CD14-positive monocyte (primary cell): ENCODE results near the gene FGF7. TPM values are rescaled to one million over a fixed set of nuclear protein-coding genes. Genes with fewer than 3 reads are reported as not detected.
A peak's percentile ranks its signal among the peaks of the same experiment; 100 is the strongest.

Experiments
- DNase-seq, 3 donors: peaks; one replicate each; pipeline ENCODE4 v3.0.0-alpha.2; 2011 to 2022
- H2AFZ ChIP-seq: 2 replicates; pipeline ENCODE4 v1.6.0; 2012; ENCODE audit warnings: mild to moderate bottlenecking, low read depth, low read length, inconsistent platforms; ENCODE audit not compliant: insufficient read depth, poor library complexity, severe bottlenecking
- H3K27ac ChIP-seq, 2 donors: 1 replicate in 1 of 2; 2 replicates in 1 of 2; pipeline ENCODE4 v1.5.1; 2012 to 2013; ENCODE audit warnings: low read length in 2 of 2, control low read depth in 1 of 2, inconsistent platforms in 1 of 2, low read depth in 1 of 2, mild to moderate bottlenecking in 1 of 2
- H3K27me3 ChIP-seq, 2 donors: one replicate each; pipeline versions ENCODE4 v1.6.0 to v1.6.1; 2011 to 2013; ENCODE audit warnings: low read length in 2 of 2; ENCODE audit not compliant: control insufficient read depth in 2 of 2, insufficient read depth in 2 of 2
- H3K36me3 ChIP-seq, 2 donors: replicated peaks in 1 of 2; 1 replicate in 1 of 2; 2 replicates in 1 of 2; pipeline versions ENCODE4 v1.5.1 to v1.6.1; 2012 to 2013; ENCODE audit warnings: low read length in 2 of 2, control low read depth in 1 of 2, inconsistent platforms in 1 of 2, mild to moderate bottlenecking in 1 of 2; ENCODE audit not compliant: insufficient read depth in 2 of 2, control insufficient read depth in 1 of 2
- H3K4me1 ChIP-seq, 2 donors: 1 replicate in 1 of 2; 2 replicates in 1 of 2; pipeline versions ENCODE4 v1.5.1 to v1.6.1; 2012 to 2013; ENCODE audit warnings: low read length in 2 of 2, control low read depth in 1 of 2, inconsistent platforms in 1 of 2, mild to moderate bottlenecking in 1 of 2, moderate library complexity in 1 of 2; ENCODE audit not compliant: insufficient read depth in 2 of 2, control insufficient read depth in 1 of 2
- H3K4me2 ChIP-seq: replicated peaks from 2 replicates; pipeline ENCODE3; 2012; ENCODE audit warnings: low read length, moderate library complexity, mild to moderate bottlenecking; ENCODE audit not compliant: poor library complexity, severe bottlenecking; ENCODE audit errors: extremely low read depth
- H3K4me3 ChIP-seq, 3 experiments: fragments of 200-600 bp in 1 of 3; sonication (generic) in 1 of 3; replicated peaks in 1 of 3; 1 replicate in 2 of 3; 2 replicates in 1 of 3; pipeline ENCODE4 v1.5.1; 2011 to 2013; ENCODE audit warnings: low read length in 3 of 3, mild to moderate bottlenecking in 3 of 3, control low read depth in 2 of 3, low read depth in 2 of 3, inconsistent platforms in 1 of 3, moderate library complexity in 1 of 3
- H3K79me2 ChIP-seq: 2 replicates; pipeline ENCODE4 v1.6.0; 2012; ENCODE audit warnings: mild to moderate bottlenecking, control low read depth, inconsistent platforms, low read length, moderate library complexity; ENCODE audit not compliant: insufficient read depth
- H3K9ac ChIP-seq: 2 replicates; pipeline ENCODE4 v1.6.0; 2017; ENCODE audit warnings: low read length, mild to moderate bottlenecking; ENCODE audit not compliant: insufficient read depth, poor library complexity, severe bottlenecking
- H3K9me3 ChIP-seq, 2 donors: replicated peaks in 1 of 2; 1 replicate in 1 of 2; 2 replicates in 1 of 2; pipeline versions ENCODE4 v1.5.1 to v1.6.1; 2012 to 2013; ENCODE audit warnings: low read length in 2 of 2, control low read depth in 1 of 2; ENCODE audit not compliant: control insufficient read depth in 1 of 2, insufficient read depth in 1 of 2
- H4K20me1 ChIP-seq: 2 replicates; pipeline ENCODE4 v1.6.0; 2012; ENCODE audit warnings: mild to moderate bottlenecking, low read length, control low read depth, moderate library complexity; ENCODE audit not compliant: insufficient read depth
- H3K27ac Mint-ChIP-seq, 7 donors: one replicate each; pipeline ENCODE4 v1.8.0; 2020; ENCODE audit warnings: mild to moderate bottlenecking in 7 of 7, mixed read lengths in 7 of 7, moderate library complexity in 6 of 7, inconsistent platforms in 2 of 7
- H3K27me3 Mint-ChIP-seq, 3 donors: one replicate each; pipeline ENCODE4 v1.8.0; 2021 to 2022; ENCODE audit warnings: low read depth in 3 of 3, mild to moderate bottlenecking in 3 of 3, mixed read lengths in 3 of 3, moderate library complexity in 3 of 3, inconsistent platforms in 1 of 3
- H3K36me3 Mint-ChIP-seq, 2 donors: one replicate each; pipeline ENCODE4 v1.8.0; 2020; ENCODE audit warnings: mixed read lengths in 2 of 2, inconsistent platforms in 1 of 2, mild to moderate bottlenecking in 1 of 2
- H3K4me1 Mint-ChIP-seq: one replicate; pipeline ENCODE4 v1.8.0; 2020; ENCODE audit warnings: mild to moderate bottlenecking, mixed read lengths
- H3K4me3 Mint-ChIP-seq, 2 donors: one replicate each; pipeline ENCODE4 v1.8.0; 2020; ENCODE audit warnings: mild to moderate bottlenecking in 2 of 2, mixed read lengths in 2 of 2, moderate library complexity in 1 of 2
- H3K9me3 Mint-ChIP-seq, 7 donors: one replicate each; pipeline ENCODE4 v1.8.0; 2020 to 2022; ENCODE audit warnings: mixed read lengths in 7 of 7, mild to moderate bottlenecking in 6 of 7, moderate library complexity in 6 of 7, inconsistent platforms in 2 of 7
- CTCF ChIP-seq: fragments of 200-600 bp; IDR thresholded peaks from one replicate; pipeline ENCODE4 v1.8.0; 2022; ENCODE audit warnings: antibody characterized with exemption, mild to moderate bottlenecking
- WGBS: methylation state at CpG from one replicate; pipeline ENCODE4 v1.1.5; 2013; ENCODE audit warnings: missing lambda C conversion rate; ENCODE audit not compliant: insufficient coverage; 5-methylcytosine and 5-hydroxymethylcytosine counted together
- intact Hi-C, 2 donors: fragments of 100-400 bp; cut with micrococcal nuclease; formaldehyde crosslinking; loops; one replicate each; pipeline versions ENCODE4 v1.15.0 to v1.15.1; 2023
- polyA plus RNA-seq, 3 donors: library from polyadenylated mRNA; depleted of rRNA in 1 of 3; unstranded in 2 of 3; stranded (reverse) in 1 of 3; fragments of 300-500 nt in 2 of 3; fragments of >200 nt in 1 of 3; fragmentation: Illumina TruSeq in 2 of 3; gene quantifications; 1 replicate in 2 of 3; 2 replicates in 1 of 3; pipeline ENCODE4 v1.2.3, GENCODE V29; 2012 to 2021

FGF7 gene
- polyA plus RNA-seq, 3 donors: not detected

DNA sequence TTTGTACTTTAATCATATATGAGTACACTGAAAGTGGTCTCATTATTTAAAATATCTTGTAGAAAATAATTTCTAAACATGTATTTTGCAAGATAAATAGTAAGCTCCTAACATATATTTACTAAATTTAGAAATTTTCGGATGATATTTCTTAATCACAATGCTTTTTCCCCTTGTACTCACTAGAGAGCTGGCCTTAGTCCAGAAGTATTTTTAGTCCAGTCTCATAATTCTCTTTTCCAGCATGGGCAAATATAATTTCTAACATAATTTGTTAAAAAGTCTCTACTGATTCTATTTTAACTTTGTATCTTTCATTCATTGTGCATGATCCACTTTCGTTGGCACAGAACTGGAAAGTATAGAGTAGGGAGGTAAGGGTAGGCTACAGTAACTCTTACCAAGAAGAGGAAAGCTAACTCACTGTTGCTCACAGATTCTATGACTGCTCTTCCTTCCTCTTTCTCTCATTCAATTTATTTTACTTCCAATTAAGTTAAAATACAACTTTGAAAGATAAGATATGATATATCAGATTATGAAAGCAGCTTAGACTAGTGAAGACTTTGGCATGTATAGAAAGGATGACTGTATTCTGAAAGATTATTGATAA is 39.3 kb downstream of the FGF7 start:
- Histone ChIP-seq H2AFZ (no peak overlapping the region), H3K36me3 (no peaks in the 10 kb centered on the region), H3K4me3 (peak overlapping the region in 1 of 3 experiments; percentile 30), H3K27ac (peak overlapping the region; percentile 56 to 70), H3K27me3 (no peaks in the 10 kb centered on the region), H3K4me1 (peaks cover 26 to 32% of the 10 kb centered on the region in 2 donors), H3K4me2 (peak overlapping the region; percentile 51), H3K9ac (no peak overlapping the region), H4K20me1 (no peaks in the 10 kb centered on the region), H3K9me3 (no peaks in the 10 kb centered on the region), H3K79me2 (no peaks in the 10 kb centered on the region)
- Mint-ChIP-seq H3K36me3 (no peaks in the 10 kb centered on the region), H3K4me1 (peaks cover 36% of the 10 kb centered on the region), H3K27ac (peak overlapping the region; percentile 38 to 91 (median 82)), H3K4me3 (peak overlapping the region in 1 of 2 donors; percentile 64), H3K9me3 (no peaks in the 10 kb centered on the region), H3K27me3 (peaks cover 0 to 2% (median 0%) of the 10 kb centered on the region in 3 donors)
- intact Hi-C loops: no loop called here
- DNase-seq: peak; percentile 29 to 55 (median 40)
- no peak for TF ChIP-seq CTCF
- no CpG with 5 or more reads among the region's 2 CpGs for WGBS

GRCh38 chr15:49464522-49464921 is 41.5 kb downstream of the FGF7 start:
- Histone ChIP-seq H2AFZ (no peak overlapping the region), H4K20me1 (no peaks in the 10 kb centered on the region), H3K9ac (no peak overlapping the region), H3K4me2 (no peak overlapping the region), H3K36me3 (no peaks in the 10 kb centered on the region), H3K27ac (no peak overlapping the region), H3K4me1 (peaks cover 26 to 32% of the 10 kb centered on the region in 2 donors), H3K79me2 (no peaks in the 10 kb centered on the region), H3K9me3 (no peaks in the 10 kb centered on the region), H3K27me3 (no peaks in the 10 kb centered on the region), H3K4me3 (no peak overlapping the region)
- DNase-seq: no peak
- Mint-ChIP-seq H3K36me3 (no peaks in the 10 kb centered on the region), H3K27me3 (peaks cover 0 to 2% (median 0%) of the 10 kb centered on the region in 3 donors), H3K4me1 (peaks cover 41% of the 10 kb centered on the region), H3K9me3 (no peaks in the 10 kb centered on the region), H3K4me3 (no peak overlapping the region), H3K27ac (no peak overlapping the region)
- TF ChIP-seq CTCF: no peak
- intact Hi-C loops: no loop called here
- 100% methylated on average over 1 of the region's 3 CpGs for WGBS
